Dermis blood vessel endothelial cell (primary cell): ENCODE results near the gene HSD17B1. TPM values are rescaled to one million over a fixed set of nuclear protein-coding genes. Genes with fewer than 3 reads are reported as not detected.
A peak's percentile ranks its signal among the peaks of the same experiment; 100 is the strongest.
"Not testable (repeated sequence)": the region's sequence is repeated elsewhere in the genome, so short reads cannot be mapped to it uniquely, and the experiment has no call there.

ENCODE experiments used
- DNase-seq: peaks from one replicate; pipeline ENCODE4 v3.0.0; 2010
- total RNA-seq: library from RNA; depleted of rRNA; stranded (reverse); fragments of >200 nt; gene quantifications from 2 replicates; pipeline ENCODE4 v1.2.3, GENCODE V29; 2014

The HSD17B1 gene
- total RNA-seq, 1 donor from 2014 or later: 0.34 TPM

GRCh38 chr17:42526031-42526444 is 26.7 kb upstream of the HSD17B1 start:
- peak; percentile 84 for DNase-seq

DNA sequence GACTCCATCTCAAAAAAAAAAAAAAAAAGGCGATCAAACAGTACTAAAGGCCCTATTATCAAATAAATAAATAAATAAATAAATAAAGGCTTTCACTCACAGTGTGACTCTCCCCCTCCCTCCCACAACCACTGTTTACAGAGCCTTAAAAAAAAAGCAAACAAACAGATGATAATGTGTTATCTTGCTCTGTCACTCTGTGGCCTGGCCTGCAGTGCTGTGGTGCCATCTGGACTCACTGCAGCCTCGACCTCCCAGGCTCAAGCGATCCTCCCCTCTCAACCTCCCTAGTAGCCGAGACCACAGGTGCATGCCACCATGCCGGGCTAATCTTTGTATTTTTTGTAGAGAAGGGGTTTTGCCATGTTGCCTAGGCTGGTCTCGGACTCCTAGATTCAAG is 24.8 kb upstream of the HSD17B1 start:
- DNase-seq: no peak

- no peak for DNase-seq
Observed at GRCh38 chr17:42529061-42529460, 23.7 kb upstream of the HSD17B1 start.

GRCh38 chr17:42530952-42531454 is 21.7 kb upstream of the HSD17B1 start:
- no peak for DNase-seq

DNA sequence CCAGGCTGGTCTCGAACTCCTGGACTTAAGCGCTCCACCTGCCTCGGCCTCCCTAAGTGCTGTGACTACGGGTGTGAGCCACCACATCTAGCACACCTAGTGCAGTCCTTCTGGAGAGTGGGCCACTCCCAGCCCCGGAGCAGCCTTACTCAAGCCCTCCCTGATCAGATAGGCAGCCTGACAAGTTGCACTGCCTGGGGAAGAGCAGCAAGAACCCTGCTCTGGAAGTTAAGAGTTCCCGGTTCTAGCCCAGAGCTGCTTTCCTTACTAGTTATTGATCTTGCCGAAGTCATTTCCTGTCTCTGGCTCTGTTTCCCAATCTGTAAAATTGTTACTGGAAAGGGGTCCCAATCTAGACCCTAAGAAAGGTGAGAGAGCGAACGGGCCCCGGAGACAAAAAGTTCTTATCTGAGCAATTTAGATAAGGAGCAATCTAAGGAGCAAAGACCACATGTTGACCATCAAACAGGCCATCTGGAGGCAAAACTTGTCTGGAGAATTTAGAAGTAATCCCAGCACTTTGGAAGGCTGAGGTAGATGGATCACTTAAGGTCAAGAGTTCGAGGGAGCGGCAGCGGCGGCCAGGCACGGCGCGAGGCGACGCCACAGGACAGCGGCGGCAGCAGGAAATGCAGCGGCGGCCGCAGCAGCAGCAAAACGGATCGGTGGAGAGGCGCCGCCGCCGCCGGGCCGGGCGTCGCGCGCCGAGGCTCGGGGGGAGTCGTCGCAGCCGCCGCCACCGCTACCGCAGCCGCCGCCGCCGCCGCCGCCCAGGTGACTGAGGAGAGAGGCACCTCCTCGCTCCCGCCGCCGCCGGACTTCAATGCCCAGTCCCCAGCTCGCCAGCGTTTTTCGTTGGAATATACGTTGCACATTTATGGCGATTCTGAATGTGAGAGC is 21.0 kb upstream of the HSD17B1 start:
- DNase-seq: peak; percentile 61

DNA sequence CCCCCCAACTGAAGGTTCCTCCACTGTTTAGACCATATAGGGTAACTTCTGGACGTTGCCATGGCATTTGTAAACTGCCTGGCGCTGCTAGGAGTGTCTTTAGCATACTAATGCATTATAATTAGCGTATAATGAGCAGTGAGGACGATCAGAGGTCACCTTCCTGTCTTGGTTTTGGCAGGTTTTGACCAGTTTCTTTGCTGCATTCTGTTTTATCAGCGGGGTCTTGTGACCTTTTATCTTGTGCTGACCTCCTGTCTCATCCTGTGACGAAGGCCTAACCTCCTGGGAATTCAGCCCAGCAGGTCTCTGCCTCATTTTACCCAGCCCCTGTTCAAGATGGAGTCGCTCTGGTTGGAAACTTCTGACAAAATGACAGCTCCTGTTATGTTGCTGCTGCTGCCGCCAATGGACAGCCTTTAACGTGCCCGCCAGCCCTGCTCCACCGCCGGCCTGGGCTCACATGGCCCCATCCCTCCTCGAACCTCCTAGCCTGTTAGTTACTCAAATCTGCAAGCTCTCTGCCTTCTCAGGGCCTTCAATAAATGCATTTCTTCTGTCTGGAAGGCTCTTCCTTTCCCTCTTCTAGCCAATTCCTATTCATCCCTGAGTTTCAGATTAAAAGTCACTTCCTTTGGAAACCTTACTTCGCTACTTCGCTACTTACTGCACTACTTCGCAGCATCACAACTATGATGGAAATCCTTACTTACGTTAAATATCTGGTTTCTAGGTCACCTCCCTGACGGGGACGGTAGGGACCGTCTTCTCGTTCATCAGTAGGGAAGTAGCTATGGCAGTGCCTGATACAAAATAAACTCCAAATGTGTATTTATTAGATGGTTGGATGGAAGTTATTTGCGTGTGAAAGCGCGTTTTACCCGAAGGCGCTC is 17.3 kb upstream of the HSD17B1 start:
- DNase-seq: no peak

DNA sequence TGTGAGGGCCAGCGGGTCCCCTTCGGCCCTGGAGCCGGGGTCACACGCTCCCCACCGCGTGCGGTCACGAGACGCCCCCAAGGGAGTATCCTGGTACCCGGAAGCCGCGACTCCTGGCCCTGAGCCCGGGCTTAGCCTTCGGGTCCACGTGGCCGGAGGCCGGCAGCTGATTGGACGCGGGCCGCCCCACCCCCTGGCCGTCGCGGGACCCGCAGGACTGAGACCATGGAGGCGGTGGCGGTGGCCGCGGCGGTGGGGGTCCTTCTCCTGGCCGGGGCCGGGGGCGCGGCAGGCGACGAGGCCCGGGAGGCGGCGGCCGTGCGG is 16.7 kb upstream of the HSD17B1 start, which contains the start of gene NAGLU:
NAGLU (plus strand) TSS at position 194 of the 324 bp plus-strand sequence; CDS start at position 226, 32 bp downstream.
- DNase-seq: peak; percentile 91

DNA sequence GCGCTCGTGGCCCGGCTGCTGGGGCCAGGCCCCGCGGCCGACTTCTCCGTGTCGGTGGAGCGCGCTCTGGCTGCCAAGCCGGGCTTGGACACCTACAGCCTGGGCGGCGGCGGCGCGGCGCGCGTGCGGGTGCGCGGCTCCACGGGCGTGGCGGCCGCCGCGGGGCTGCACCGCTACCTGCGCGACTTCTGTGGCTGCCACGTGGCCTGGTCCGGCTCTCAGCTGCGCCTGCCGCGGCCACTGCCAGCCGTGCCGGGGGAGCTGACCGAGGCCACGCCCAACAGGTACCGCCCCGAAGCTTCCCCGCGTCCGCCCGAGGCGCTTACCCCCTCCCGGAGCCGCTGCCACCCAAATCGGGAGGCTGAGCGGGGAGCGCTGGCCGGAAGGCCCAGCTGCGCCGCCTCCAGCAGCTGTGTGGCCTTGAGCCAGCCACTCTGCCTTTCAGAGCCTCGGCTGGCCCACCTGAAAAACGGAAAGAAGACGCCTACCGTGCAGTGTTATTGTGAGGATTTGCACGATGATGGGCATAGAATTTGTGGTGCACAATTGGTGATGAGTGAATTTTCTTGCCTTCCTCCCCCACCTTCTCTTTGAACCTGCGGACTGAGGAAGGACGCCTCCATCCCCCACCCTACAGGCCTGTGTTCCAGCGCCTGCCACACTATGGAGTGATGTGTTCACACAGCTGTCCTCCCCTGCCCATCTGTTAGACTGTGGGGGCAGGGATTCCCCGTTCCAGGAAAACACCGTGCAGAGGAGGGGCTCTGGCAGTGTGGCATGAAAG is 16.2 kb upstream of the HSD17B1 start:
- DNase-seq: peak; percentile 74

DNA sequence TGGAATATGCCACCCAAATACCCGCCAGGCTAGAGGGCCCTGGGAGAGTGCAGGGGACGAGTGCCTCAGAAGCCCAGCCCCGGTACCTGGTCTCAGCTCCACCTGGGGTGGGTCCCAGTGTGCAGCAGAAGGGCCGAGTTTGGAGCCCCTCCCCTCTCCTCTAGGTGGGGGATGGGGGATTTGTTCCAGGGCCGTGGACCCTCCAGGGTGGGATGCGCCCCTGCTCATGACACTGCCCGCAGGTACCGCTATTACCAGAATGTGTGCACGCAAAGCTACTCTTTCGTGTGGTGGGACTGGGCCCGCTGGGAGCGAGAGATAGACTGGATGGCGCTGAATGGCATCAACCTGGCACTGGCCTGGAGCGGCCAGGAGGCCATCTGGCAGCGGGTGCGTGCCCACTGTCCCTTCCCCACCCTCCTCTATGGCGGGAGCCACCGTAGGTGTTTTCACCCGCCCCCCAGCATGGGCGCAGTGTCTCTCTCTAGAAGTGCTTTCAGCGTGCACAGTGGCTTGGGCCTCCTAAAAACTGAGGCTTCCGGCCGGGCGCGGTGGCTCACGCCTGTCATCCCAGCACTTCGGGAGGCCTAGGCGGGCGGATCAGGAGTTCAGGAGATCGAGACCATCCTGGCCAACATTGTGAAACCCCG is 15.4 kb upstream of the HSD17B1 start:
- DNase-seq: no peak

GRCh38 chr17:42537826-42538451 is 14.8 kb upstream of the HSD17B1 start:
- no peak for DNase-seq

GRCh38 chr17:42538482-42538881 is 14.2 kb upstream of the HSD17B1 start:
- no peak for DNase-seq

GRCh38 chr17:42540558-42540957 is 12.2 kb upstream of the HSD17B1 start:
- not testable (repeated sequence) for DNase-seq

DNA sequence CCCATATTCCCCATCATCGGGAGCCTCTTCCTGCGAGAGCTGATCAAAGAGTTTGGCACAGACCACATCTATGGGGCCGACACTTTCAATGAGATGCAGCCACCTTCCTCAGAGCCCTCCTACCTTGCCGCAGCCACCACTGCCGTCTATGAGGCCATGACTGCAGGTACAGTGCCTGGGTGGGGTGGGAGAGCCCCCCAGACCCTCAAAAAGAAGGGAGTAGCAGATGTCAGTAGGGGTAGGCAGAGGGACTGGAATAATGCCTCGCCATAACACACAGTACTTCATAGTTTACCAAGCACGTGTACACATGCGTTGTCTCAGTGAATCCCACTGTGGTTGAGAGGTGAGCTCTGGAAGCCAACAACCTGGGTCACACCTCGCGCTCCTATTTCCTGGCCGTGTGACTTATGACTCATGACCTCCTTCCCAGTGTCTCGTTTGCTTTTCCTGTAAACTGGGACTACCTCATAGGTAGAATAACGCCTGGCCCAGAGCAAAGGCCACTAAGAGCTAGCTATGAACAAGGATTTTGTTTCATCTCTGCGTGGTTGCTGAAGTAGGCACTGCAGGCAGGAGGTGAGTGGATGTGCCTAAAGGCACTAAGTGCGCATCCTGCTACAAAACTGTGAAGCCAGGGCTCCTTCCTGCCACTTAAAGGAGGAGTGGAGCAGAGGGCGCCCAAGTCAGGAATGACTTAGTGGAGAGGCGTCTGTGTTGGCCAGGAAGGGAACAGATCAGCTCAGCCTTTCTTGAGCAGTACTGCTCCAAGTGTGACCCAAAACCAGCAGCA is 11.5 kb upstream of the HSD17B1 start:
- DNase-seq: peak; percentile 48

- DNase-seq: no peak
Observed at GRCh38 chr17:42543190-42544079, 9.3 kb upstream of the HSD17B1 start.

DNA sequence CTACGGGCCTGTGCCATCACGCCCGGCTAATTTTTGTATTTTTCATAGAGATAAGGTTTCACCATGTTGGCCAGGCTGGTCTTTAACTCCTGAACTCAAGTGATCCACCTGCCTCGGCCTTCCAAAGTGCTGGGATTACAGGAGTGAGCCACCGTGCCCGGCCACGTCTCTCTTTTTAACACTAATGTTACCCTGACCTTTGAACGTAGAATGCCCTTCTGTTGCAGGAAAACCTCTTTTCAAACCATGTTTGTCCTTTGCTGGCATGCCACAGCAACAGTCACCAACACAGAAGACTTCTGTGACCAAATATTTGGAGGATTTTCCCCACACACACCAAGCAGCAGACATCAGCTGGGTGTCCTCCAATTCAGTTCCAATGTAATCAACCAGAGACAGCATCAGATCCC is 7.8 kb upstream of the HSD17B1 start:
- DNase-seq: no peak

DNA sequence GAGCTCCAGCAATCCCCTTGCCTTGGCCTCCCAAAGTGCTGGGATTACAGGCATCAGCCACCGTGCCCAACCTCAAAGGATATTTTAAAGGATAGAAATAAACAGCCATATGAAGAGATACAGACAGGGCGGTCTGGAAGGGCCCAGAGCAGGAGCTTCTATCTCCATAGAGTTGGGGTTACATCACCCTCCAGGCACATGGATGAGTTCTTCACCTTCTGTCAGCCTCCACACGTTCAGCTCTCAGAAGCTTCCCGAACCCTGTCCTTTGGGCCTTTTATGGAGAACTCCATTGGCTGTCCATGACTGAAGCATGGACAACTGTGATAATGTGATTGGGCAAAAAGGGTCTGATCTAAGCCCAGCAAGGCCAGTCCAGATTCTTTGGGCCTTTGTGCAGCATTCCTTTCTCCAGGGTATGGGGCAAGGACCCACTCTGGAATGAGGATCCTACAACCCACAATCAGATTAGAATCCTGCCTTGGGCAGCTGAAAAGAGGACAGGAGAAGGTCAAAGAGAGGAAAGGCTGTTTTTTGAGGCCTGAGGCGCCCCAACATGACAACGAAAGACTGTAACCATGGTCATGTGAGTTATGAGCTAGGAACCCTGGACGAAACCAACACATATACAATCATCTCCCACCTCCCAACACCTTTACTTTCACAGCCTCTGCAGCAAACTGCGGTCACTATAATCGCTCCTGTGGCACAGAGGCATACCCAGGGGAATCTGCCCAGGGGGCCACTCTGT is 6.8 kb upstream of the HSD17B1 start:
- not testable (repeated sequence) for DNase-seq

DNA sequence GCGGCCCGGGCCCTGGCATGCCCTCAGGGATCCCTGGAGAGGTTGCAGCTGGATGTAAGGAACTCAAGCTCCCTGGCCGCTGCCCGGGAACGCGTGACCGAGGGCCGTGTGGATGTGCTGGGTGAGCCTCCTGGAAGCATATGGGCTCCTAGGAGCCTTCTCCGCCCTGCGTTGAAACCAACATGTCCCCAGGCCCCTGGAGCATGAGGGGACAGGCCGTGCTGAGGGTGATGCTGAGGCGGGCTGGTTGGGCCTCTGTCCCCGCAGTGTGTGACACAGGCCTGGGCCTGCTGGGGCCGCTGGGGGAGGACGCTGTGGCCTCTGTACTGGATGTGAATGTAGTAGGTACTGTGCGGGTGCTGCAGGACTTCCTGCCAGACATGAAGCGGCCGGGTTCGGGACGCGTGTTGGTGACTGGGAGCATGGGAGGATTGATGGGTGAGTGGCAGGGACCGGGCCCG is 5.7 kb upstream of the HSD17B1 start:
- DNase-seq: no peak

GRCh38 chr17:42547698-42548069 is 5.0 kb upstream of the HSD17B1 start:
- no peak for DNase-seq
